Raji (cell line): ENCODE data around the gene TECTB.

Experiments
- POLR2A ChIP-seq: IDR thresholded peaks from 2 replicates; pipeline ENCODE4 v1.6.1; 2011; ENCODE audit warnings: low read depth, low read length, control low read depth; ENCODE audit not compliant: insufficient read depth

The TECTB gene

GRCh38 chr10:112260831-112261230, 22.4 kb upstream of the TECTB start:
- TF ChIP-seq POLR2A = no peak

- TF ChIP-seq POLR2A = no peak
Observed at GRCh38 chr10:112261281-112261822, 21.8 kb upstream of the TECTB start.

GRCh38 chr10:112262546-112262945, 20.7 kb upstream of the TECTB start:
- no peak for TF ChIP-seq POLR2A

GRCh38 chr10:112265745-112266144, 17.5 kb upstream of the TECTB start:
- TF ChIP-seq POLR2A = no peak

GRCh38 chr10:112269266-112269665, 13.9 kb upstream of the TECTB start:
- TF ChIP-seq POLR2A = no peak

GRCh38 chr10:112271982-112272381, 11.2 kb upstream of the TECTB start:
- no peak for TF ChIP-seq POLR2A

- TF ChIP-seq POLR2A = no peak
Observed at GRCh38 chr10:112274831-112275230, 8.4 kb upstream of the TECTB start.

GRCh38 chr10:112275512-112276245, 7.5 kb upstream of the TECTB start:
- TF ChIP-seq POLR2A = no peak

GRCh38 chr10:112278871-112279270, 4.3 kb upstream of the TECTB start:
- no peak for TF ChIP-seq POLR2A

- TF ChIP-seq POLR2A = no peak
Observed at GRCh38 chr10:112279433-112279832, 3.8 kb upstream of the TECTB start.

- TF ChIP-seq POLR2A = no peak
Observed at GRCh38 chr10:112280205-112280921, 2.8 kb upstream of the TECTB start.

GRCh38 chr10:112282086-112282485, 1.1 kb upstream of the TECTB start:
- TF ChIP-seq POLR2A = no peak

- no peak for TF ChIP-seq POLR2A
Observed at GRCh38 chr10:112286837-112287818, 3.9 kb downstream of the TECTB start.

GRCh38 chr10:112287844-112288243, 4.6 kb downstream of the TECTB start:
- TF ChIP-seq POLR2A = no peak

- no peak for TF ChIP-seq POLR2A
Observed at GRCh38 chr10:112288486-112288885, 5.3 kb downstream of the TECTB start.
